AG09319 (cell line): ENCODE data around the gene NKPD1.

ENCODE experiments used
- DNase-seq: peaks from one replicate; pipeline ENCODE4 v3.0.0-alpha.2; 2010; ENCODE audit warnings: low read depth; ENCODE audit errors: extremely low read depth
- TF ChIP-seq, protein P1 (sequence below): IDR thresholded peaks from 2 replicates; pipeline ENCODE4 v1.5.1; 2011; ENCODE audit warnings: low read depth, mild to moderate bottlenecking, inconsistent platforms, low read length, moderate library complexity

NKPD1 gene

GRCh38 chr19:45128806-45129205, 32.0 kb downstream of the NKPD1 start:
- no peak for DNase-seq
- TF ChIP-seq, protein P1, sequence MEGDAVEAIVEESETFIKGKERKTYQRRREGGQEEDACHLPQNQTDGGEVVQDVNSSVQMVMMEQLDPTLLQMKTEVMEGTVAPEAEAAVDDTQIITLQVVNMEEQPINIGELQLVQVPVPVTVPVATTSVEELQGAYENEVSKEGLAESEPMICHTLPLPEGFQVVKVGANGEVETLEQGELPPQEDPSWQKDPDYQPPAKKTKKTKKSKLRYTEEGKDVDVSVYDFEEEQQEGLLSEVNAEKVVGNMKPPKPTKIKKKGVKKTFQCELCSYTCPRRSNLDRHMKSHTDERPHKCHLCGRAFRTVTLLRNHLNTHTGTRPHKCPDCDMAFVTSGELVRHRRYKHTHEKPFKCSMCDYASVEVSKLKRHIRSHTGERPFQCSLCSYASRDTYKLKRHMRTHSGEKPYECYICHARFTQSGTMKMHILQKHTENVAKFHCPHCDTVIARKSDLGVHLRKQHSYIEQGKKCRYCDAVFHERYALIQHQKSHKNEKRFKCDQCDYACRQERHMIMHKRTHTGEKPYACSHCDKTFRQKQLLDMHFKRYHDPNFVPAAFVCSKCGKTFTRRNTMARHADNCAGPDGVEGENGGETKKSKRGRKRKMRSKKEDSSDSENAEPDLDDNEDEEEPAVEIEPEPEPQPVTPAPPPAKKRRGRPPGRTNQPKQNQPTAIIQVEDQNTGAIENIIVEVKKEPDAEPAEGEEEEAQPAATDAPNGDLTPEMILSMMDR = no peak

- no peak for DNase-seq
- TF ChIP-seq, protein P1 = no peak
These were observed 32.6 kb downstream of the NKPD1 start for GRCh38 chr19:45128146-45128545.

DNA sequence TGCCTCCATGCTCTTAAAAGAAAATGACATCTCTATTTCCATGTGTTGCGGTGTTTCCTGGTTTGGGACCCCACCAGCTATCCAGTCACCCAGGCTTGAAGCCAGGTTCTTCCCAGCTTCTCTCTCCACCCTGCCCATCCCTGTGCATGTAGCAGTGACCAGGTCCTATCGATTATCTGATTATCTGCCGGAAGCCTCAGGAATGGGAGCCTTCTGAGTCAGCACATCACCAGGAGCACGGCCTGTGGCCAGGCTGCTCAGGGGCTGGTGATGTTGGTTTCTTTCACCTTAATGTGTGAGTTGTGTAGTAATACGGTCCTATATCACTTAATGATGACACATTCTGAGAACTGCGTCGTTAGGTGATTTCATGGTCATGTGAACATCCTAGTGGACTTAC, 34.1 kb downstream of the NKPD1 start:
- TF ChIP-seq, protein P1 = no peak
- DNase-seq = no peak

GRCh38 chr19:45125975-45126493, 34.7 kb downstream of the NKPD1 start:
- TF ChIP-seq, protein P1 = peak; percentile 74
- DNase-seq = no peak

DNA sequence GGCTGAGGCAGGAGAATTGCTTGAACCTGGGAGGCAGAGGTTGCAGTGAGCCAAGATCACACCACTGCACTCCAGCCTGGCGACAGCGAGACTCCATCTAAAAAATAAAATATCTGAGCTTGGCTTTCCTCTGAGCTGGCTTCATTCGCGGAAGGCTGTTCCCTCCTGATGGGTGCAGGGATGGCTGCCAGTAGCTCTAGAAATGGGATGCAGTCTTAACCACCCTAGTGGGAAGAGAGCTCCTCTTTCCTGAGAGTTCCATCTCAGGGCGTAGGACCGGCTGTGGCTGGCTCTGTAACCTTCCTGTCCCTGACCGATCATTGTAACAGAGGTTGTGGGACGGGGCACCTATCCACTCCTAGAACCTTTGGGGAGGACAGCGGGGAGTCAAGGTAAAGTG, 35.4 kb downstream of the NKPD1 start:
- TF ChIP-seq, protein P1 = no peak
- no peak for DNase-seq

DNA sequence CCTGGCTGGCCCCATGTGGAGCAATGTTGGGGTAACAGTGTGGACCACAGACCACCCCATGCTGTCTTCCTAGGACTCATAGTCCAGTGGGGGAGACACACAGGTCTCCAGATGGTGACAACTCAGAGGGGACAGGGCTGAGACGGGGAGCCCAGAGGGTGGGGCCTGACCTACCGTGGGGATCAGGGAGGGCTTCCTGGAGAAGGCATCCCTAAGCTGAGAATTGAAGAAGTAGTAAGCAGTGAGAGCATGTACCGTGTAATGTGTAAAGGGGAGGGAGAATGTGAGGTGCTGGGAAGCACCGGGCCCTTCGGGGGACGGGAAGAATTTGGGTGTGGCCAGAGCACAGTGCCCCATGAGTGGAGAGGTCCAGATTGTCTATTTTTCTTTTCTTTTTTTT, 36.8 kb downstream of the NKPD1 start:
- TF ChIP-seq, protein P1 = no peak
- DNase-seq = no peak

- TF ChIP-seq, protein P1 = no peak
- no peak for DNase-seq
These were observed 37.3 kb downstream of the NKPD1 start for GRCh38 chr19:45123440-45123850.
